Endothelial cell of umbilical vein (primary cell): Measurements from ENCODE around the gene TMPRSS9. TPM values are rescaled to one million over a fixed set of nuclear protein-coding genes. Genes with fewer than 3 reads are reported as not detected.

ENCODE experiments used
- BruUV-seq: library from RNA; stranded (reverse); fragments of 400-500 nt; replicated peaks from 2 replicates; lab custom pipeline; 2021; lab: Mats Ljungman, UMichigan
- CTCF ChIA-PET: fragments of 300-600, 350-600 bp; sonication (Branson Sonifier 250); formaldehyde crosslinking; loops from one replicate; lab custom pipeline; 2021; ENCODE audit warnings: antibody characterized with exemption, inconsistent platforms; lab: Charles Lee
- POLR2A ChIA-PET: fragments of 300-600, 350-600 bp; sonication (Branson Sonifier 250); formaldehyde crosslinking; loops from one replicate; lab custom pipeline; 2021; ENCODE audit warnings: antibody characterized with exemption, inconsistent platforms; lab: Charles Lee
- DNase-seq: peaks from one replicate; pipeline ENCODE4 v3.0.0-alpha.2; 2011; ENCODE audit warnings: low read depth, low spot score
- FAIRE-seq: peaks from 2 replicates; lab custom pipeline; 2011; peaks lifted over from hg19 to GRCh38; lab: Jason Lieb, UNC
- H2AFZ ChIP-seq: 2 replicates; pipeline ENCODE4 v1.6.0; 2012; ENCODE audit warnings: low read depth, low read length, control low read depth, inconsistent platforms
- H3K27ac ChIP-seq: 2 replicates; pipeline ENCODE4 v1.5.1; 2011; ENCODE audit warnings: low read depth, mild to moderate bottlenecking, control low read depth, low read length, moderate library complexity; ENCODE audit not compliant: insufficient read depth
- H3K27me3 ChIP-seq, 2 experiments: 2 replicates each; pipeline versions ENCODE4 v1.6.0 to v1.6.1; 2011; ENCODE audit warnings: low read length in 2 of 2, mixed read lengths in 1 of 2; ENCODE audit not compliant: control insufficient read depth in 2 of 2, insufficient read depth in 2 of 2
- H3K36me3 ChIP-seq, 2 experiments: 2 replicates in 1 of 2; 3 replicates in 1 of 2; pipeline ENCODE4 v1.5.1; 2011; ENCODE audit warnings: low read length in 2 of 2, mild to moderate bottlenecking in 1 of 2, moderate library complexity in 1 of 2; ENCODE audit not compliant: control insufficient read depth in 2 of 2, insufficient read depth in 2 of 2; ENCODE audit errors: extremely low read depth in 1 of 2
- H3K4me1 ChIP-seq: 3 replicates; pipeline ENCODE4 v1.5.1; 2011; ENCODE audit warnings: mild to moderate bottlenecking, low read length; ENCODE audit not compliant: control insufficient read depth, insufficient read depth; ENCODE audit errors: extremely low read depth
- H3K4me2 ChIP-seq: 2 replicates; pipeline ENCODE4 v1.6.1; 2011; ENCODE audit warnings: low read length, control low read depth, mixed read lengths; ENCODE audit not compliant: insufficient read depth
- H3K4me3 ChIP-seq, 3 experiments: fragments of 200-600 bp in 1 of 3; sonication (generic), shearing (Covaris generic) in 1 of 3; replicated peaks in 1 of 3; 2 replicates each; pipeline ENCODE4 v1.5.1; 2011 to 2016; ENCODE audit warnings: control low read depth in 3 of 3, low read length in 3 of 3, mild to moderate bottlenecking in 2 of 3, inconsistent platforms in 1 of 3, low read depth in 1 of 3, moderate library complexity in 1 of 3; ENCODE audit not compliant: insufficient read depth in 1 of 3
- H3K79me2 ChIP-seq: 2 replicates; pipeline ENCODE4 v1.6.0; 2012; ENCODE audit warnings: low read length, inconsistent platforms; ENCODE audit not compliant: control insufficient read depth, insufficient read depth
- H3K9ac ChIP-seq: replicated peaks from 2 replicates; pipeline ENCODE3; 2011; ENCODE audit warnings: low read length, control low read depth; ENCODE audit not compliant: insufficient read depth; ENCODE audit errors: extremely low read depth
- H3K9me1 ChIP-seq: replicated peaks from 3 replicates; pipeline ENCODE4 v1.6.0; 2011; ENCODE audit warnings: mild to moderate bottlenecking, low read length; ENCODE audit not compliant: control insufficient read depth, insufficient read depth; ENCODE audit errors: extremely low read depth
- H3K9me3 ChIP-seq: replicated peaks from 2 replicates; pipeline ENCODE4 v1.5.1; 2012; ENCODE audit warnings: low read length, inconsistent platforms; ENCODE audit not compliant: control insufficient read depth, insufficient read depth
- H4K20me1 ChIP-seq: replicated peaks from 2 replicates; pipeline ENCODE3; 2011; ENCODE audit warnings: mild to moderate bottlenecking, low read length; ENCODE audit not compliant: control insufficient read depth, insufficient read depth; ENCODE audit errors: extremely low read depth
- EZH2 ChIP-seq: IDR thresholded peaks from 2 replicates; pipeline ENCODE4 v1.6.1; 2012; ENCODE audit warnings: borderline replicate concordance, low read depth, mild to moderate bottlenecking, moderate library complexity, low read length, inconsistent platforms; ENCODE audit not compliant: severe bottlenecking
- FOS ChIP-seq: IDR thresholded peaks from 2 replicates; pipeline ENCODE4 v1.6.1; 2011; ENCODE audit warnings: mild to moderate bottlenecking, low read length, moderate library complexity, borderline replicate concordance; ENCODE audit not compliant: insufficient read depth
- GATA2 ChIP-seq: IDR thresholded peaks from 2 replicates; pipeline ENCODE4 v1.7.0; 2011; ENCODE audit warnings: low read depth, mild to moderate bottlenecking, moderate library complexity, mixed read lengths, low read length; ENCODE audit not compliant: insufficient read length, insufficient read depth
- JUN ChIP-seq: IDR thresholded peaks from 2 replicates; pipeline ENCODE4 v1.6.1; 2011; ENCODE audit warnings: borderline replicate concordance, low read depth; ENCODE audit not compliant: insufficient read length, insufficient read depth
- dilution Hi-C: fragments of 300-500 bp; cut with MboI; formaldehyde crosslinking; loops from one replicate; pipeline ENCODE4 v1.15.0; 2019; ENCODE audit warnings: low sequenced_read_pairs; ENCODE audit not compliant: extremely low pct_ligation_motif_present
- intact Hi-C: fragments of 100-400 bp; cut with micrococcal nuclease; formaldehyde crosslinking; loops from one replicate; pipeline ENCODE4 v1.10.0; 2022
- polyA plus RNA-seq, 4 experiments: library from polyadenylated mRNA; depleted of rRNA in 3 of 4; stranded (reverse) in 3 of 4; unstranded in 1 of 4; fragments of >200 nt; gene quantifications; 2 replicates each; pipeline versions ENCODE4 v1.2.1 to v1.2.3, GENCODE V29; 2011 to 2012; ENCODE audit warnings: missing spikeins in 1 of 4
- total RNA-seq: library from RNA; stranded (reverse); gene quantifications from 2 replicates; pipeline ENCODE4 v1.2.3, GENCODE V29; 2021

TMPRSS9 gene
- total and polyA plus RNA-seq, 2 donors (not counting 3 experiments of a cell fraction or from before 2014, with no cell fraction given) = not detected

- H3K79me2 ChIP-seq = no peaks in the 10 kb centered on the region
- intact Hi-C loops = no loop called here
- H3K4me1 ChIP-seq = no peaks in the 10 kb centered on the region
- H2AFZ ChIP-seq = peak overlapping the region; percentile 54
- H3K4me3 ChIP-seq = no peak overlapping the region
- FAIRE-seq (peak; percentile 64), DNase-seq (peak; percentile 18)
- dilution Hi-C loops = no loop called here
- TF ChIP-seq JUN (peak; percentile 47), FOS (peak; percentile 20), GATA2 (no peak), EZH2 (no peak)
- no peak overlapping the region for H3K9ac ChIP-seq
- POLR2A ChIA-PET = interaction anchor here (0.6 to 0.7 kb wide), 2 partner anchors 19 to 39 kb away, joined by 3 read pairs; no protein-coding TSS in a partner anchor
- BruUV-seq = no TSS peak
- no peak overlapping the region for H3K4me2 ChIP-seq
- H4K20me1 ChIP-seq = no peaks in the 10 kb centered on the region
- peaks cover 0 to 6% of the 10 kb centered on the region in 2 experiments for H3K27me3 ChIP-seq
- no peaks in the 10 kb centered on the region for H3K36me3 ChIP-seq
- H3K27ac ChIP-seq = no peak overlapping the region
- H3K9me3 ChIP-seq = no peaks in the 10 kb centered on the region
- no peaks in the 10 kb centered on the region for H3K9me1 ChIP-seq
- CTCF ChIA-PET = interaction anchor here (0.6 to 2.3 kb wide), 2 partner anchors 8 to 13 kb away, joined by 3 to 9 read pairs; no protein-coding TSS in a partner anchor
Measured at GRCh38 chr19:2385053-2385721, 25.1 kb downstream of the TMPRSS9 start.
